Measurements from ENCODE around the gene UTP25.
A peak's percentile ranks its signal among the peaks of the same experiment; 100 is the strongest.

Gene UTP25

GRCh38 chr1:209871430-209871829, 43.7 kb downstream of the UTP25 start:
- Mint-ChIP-seq H3K27ac (no peak overlapping the region), H3K4me3 (no peak overlapping the region), H3K9me3 (peaks cover 0 to 7% of the 10 kb centered on the region in 2 donors), H3K4me1 (no peaks in the 10 kb centered on the region), H3K27me3 (peaks cover 10% of the 10 kb centered on the region)
- no peak for ATAC-seq
- DNase-seq: no peak

- DNase-seq (no peak), ATAC-seq (no peak)
- Mint-ChIP-seq H3K4me3 (no peak overlapping the region), H3K4me1 (no peaks in the 10 kb centered on the region), H3K27ac (no peak overlapping the region), H3K27me3 (peaks cover 10% of the 10 kb centered on the region), H3K9me3 (peaks cover 0 to 5% of the 10 kb centered on the region in 2 donors)
These were observed 45.5 kb downstream of the UTP25 start for GRCh38 chr1:209873067-209873799.

GRCh38 chr1:209875515-209875914, 47.7 kb downstream of the UTP25 start:
- Mint-ChIP-seq H3K4me3 (no peak overlapping the region), H3K4me1 (no peaks in the 10 kb centered on the region), H3K27me3 (peaks cover 30% of the 10 kb centered on the region), H3K27ac (no peak overlapping the region), H3K9me3 (no peaks in the 10 kb centered on the region)
- DNase-seq (no peak), ATAC-seq (no peak)

- DNase-seq (no peak), ATAC-seq (no peak)
- Mint-ChIP-seq H3K27me3 (peaks cover 35% of the 10 kb centered on the region), H3K4me1 (no peaks in the 10 kb centered on the region), H3K9me3 (no peaks in the 10 kb centered on the region), H3K27ac (no peak overlapping the region), H3K4me3 (no peak overlapping the region)
These were observed 48.5 kb downstream of the UTP25 start for GRCh38 chr1:209876078-209876800.

- ATAC-seq (no peak), DNase-seq (no peak)
- H3K27me3 Mint-ChIP-seq: peaks cover 38% of the 10 kb centered on the region
- no peaks in the 10 kb centered on the region for H3K9me3 Mint-ChIP-seq
- no peak overlapping the region for H3K4me3 Mint-ChIP-seq
- H3K4me1 Mint-ChIP-seq: no peaks in the 10 kb centered on the region
- no peak overlapping the region for H3K27ac Mint-ChIP-seq
These were observed 49.5 kb downstream of the UTP25 start for GRCh38 chr1:209877087-209877764.

GRCh38 chr1:209878964-209879363, 51.2 kb downstream of the UTP25 start:
- H3K27me3 Mint-ChIP-seq: peaks cover 40% of the 10 kb centered on the region
- H3K27ac Mint-ChIP-seq: no peak overlapping the region
- ATAC-seq (no peak), DNase-seq (no peak)
- no peaks in the 10 kb centered on the region for H3K9me3 Mint-ChIP-seq
- no peaks in the 10 kb centered on the region for H3K4me1 Mint-ChIP-seq
- H3K4me3 Mint-ChIP-seq: no peak overlapping the region

- Mint-ChIP-seq H3K4me3 (no peak overlapping the region), H3K9me3 (no peaks in the 10 kb centered on the region), H3K4me1 (no peaks in the 10 kb centered on the region), H3K27me3 (peaks cover 46% of the 10 kb centered on the region), H3K27ac (no peak overlapping the region)
- ATAC-seq (no peak), DNase-seq (no peak)
These were observed 51.8 kb downstream of the UTP25 start for GRCh38 chr1:209879539-209879938.

- no peaks in the 10 kb centered on the region for H3K9me3 Mint-ChIP-seq
- DNase-seq: no peak
- H3K4me3 Mint-ChIP-seq: no peak overlapping the region
- no peak overlapping the region for H3K27ac Mint-ChIP-seq
- H3K4me1 Mint-ChIP-seq: no peaks in the 10 kb centered on the region
- no peak for ATAC-seq
- H3K27me3 Mint-ChIP-seq: peaks cover 46% of the 10 kb centered on the region
These were observed 52.3 kb downstream of the UTP25 start for GRCh38 chr1:209880031-209880430.

GRCh38 chr1:209881619-209882018, 53.8 kb downstream of the UTP25 start:
- peaks cover 53% of the 10 kb centered on the region for H3K27me3 Mint-ChIP-seq
- H3K4me1 Mint-ChIP-seq: no peaks in the 10 kb centered on the region
- no peak for DNase-seq
- H3K9me3 Mint-ChIP-seq: no peaks in the 10 kb centered on the region
- ATAC-seq: no peak
- H3K4me3 Mint-ChIP-seq: no peak overlapping the region
- H3K27ac Mint-ChIP-seq: no peak overlapping the region

- DNase-seq: no peak
- ATAC-seq: no peak
- Mint-ChIP-seq H3K27me3 (peaks cover 59% of the 10 kb centered on the region), H3K4me1 (no peaks in the 10 kb centered on the region), H3K4me3 (no peak overlapping the region), H3K9me3 (no peaks in the 10 kb centered on the region), H3K27ac (no peak overlapping the region)
These were observed 54.5 kb downstream of the UTP25 start for GRCh38 chr1:209882286-209882685.

GRCh38 chr1:209882942-209883340, 55.2 kb downstream of the UTP25 start:
- no peaks in the 10 kb centered on the region for H3K4me1 Mint-ChIP-seq
- no peak overlapping the region for H3K4me3 Mint-ChIP-seq
- DNase-seq (no peak), ATAC-seq (no peak)
- H3K27me3 Mint-ChIP-seq: peaks cover 66% of the 10 kb centered on the region
- H3K27ac Mint-ChIP-seq: no peak overlapping the region
- H3K9me3 Mint-ChIP-seq: no peaks in the 10 kb centered on the region

- no peaks in the 10 kb centered on the region for H3K4me1 Mint-ChIP-seq
- DNase-seq (no peak), ATAC-seq (no peak)
- no peaks in the 10 kb centered on the region for H3K9me3 Mint-ChIP-seq
- no peak overlapping the region for H3K4me3 Mint-ChIP-seq
- peaks cover 66% of the 10 kb centered on the region for H3K27me3 Mint-ChIP-seq
- no peak overlapping the region for H3K27ac Mint-ChIP-seq
These were observed 55.7 kb downstream of the UTP25 start for GRCh38 chr1:209883341-209883971.

GRCh38 chr1:209884249-209884648, 56.5 kb downstream of the UTP25 start:
- no peaks in the 10 kb centered on the region for H3K9me3 Mint-ChIP-seq
- H3K4me3 Mint-ChIP-seq: no peak overlapping the region
- H3K27me3 Mint-ChIP-seq: peaks cover 58% of the 10 kb centered on the region
- H3K27ac Mint-ChIP-seq: no peak overlapping the region
- no peaks in the 10 kb centered on the region for H3K4me1 Mint-ChIP-seq
- ATAC-seq: peak; percentile 31
- DNase-seq: no peak

- Mint-ChIP-seq H3K9me3 (no peaks in the 10 kb centered on the region), H3K4me1 (no peaks in the 10 kb centered on the region), H3K4me3 (no peak overlapping the region), H3K27ac (no peak overlapping the region), H3K27me3 (peaks cover 53% of the 10 kb centered on the region)
- peak in 1 of 2 donors; percentile 31 for DNase-seq
- ATAC-seq: peak; percentile 94
These were observed 56.9 kb downstream of the UTP25 start for GRCh38 chr1:209884665-209885117.

GRCh38 chr1:209885403-209886218, 57.8 kb downstream of the UTP25 start:
- H3K4me3 Mint-ChIP-seq: no peak overlapping the region
- ATAC-seq (no peak), DNase-seq (no peak)
- H3K27ac Mint-ChIP-seq: no peak overlapping the region
- no peaks in the 10 kb centered on the region for H3K9me3 Mint-ChIP-seq
- H3K27me3 Mint-ChIP-seq: peaks cover 46% of the 10 kb centered on the region
- no peaks in the 10 kb centered on the region for H3K4me1 Mint-ChIP-seq
